GM18517 (cell line): ENCODE measurements around the gene CEL.

Experiments
- ATAC-seq: cut with Tn5 transposase; IDR thresholded peaks from one replicate; pipeline ENCODE4 v1.9.1; 2021; ENCODE audit warnings: mild to moderate bottlenecking, moderate library complexity; ENCODE audit not compliant: unreplicated experiment

The CEL gene

DNA sequence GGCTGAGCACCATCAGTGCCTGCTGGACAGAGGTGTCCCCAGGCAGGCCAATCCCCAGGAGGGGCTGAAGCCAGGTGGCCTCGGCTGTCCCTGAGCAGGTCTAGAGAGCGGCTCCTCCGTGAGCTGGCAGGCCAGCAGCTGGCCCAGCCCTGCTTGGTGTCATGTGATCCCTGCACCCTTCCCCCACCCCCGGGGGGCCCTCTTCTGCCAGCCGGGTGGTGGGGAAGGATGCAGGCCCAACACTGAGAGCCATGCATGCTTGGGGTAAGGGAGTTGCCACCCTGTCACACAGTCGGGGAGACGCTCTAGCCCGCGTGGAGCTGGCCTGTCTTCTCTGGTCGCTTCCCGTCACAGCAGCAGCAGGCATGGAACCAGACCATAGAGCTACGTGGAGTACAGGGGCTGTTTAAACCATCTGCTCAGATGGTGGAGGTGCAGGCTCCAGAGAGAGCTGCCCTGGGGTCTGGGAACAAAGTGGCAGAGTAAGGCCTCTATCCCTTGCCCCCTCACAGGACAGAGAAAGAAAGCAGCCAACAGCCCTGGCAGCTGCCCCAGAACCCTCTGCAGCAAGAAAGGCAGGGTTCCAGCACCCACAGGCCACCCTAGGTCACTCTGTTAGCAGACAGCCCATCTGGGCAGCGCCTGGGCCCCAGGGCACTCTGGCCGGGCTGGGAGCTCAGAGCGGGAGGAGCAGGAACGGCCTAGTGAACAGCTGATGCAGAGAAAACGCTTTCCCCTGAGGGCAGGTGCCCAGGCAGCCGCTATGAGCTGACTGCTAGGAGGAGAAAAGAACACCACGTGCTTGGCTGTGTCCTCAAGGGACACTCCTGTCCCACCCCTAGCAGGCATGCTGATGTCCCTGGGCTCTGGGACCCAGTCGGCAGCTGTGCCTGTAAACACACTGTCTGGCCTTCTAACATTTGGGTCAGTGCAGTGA is 52.4 kb downstream of the CEL start:
- no peak for ATAC-seq

DNA sequence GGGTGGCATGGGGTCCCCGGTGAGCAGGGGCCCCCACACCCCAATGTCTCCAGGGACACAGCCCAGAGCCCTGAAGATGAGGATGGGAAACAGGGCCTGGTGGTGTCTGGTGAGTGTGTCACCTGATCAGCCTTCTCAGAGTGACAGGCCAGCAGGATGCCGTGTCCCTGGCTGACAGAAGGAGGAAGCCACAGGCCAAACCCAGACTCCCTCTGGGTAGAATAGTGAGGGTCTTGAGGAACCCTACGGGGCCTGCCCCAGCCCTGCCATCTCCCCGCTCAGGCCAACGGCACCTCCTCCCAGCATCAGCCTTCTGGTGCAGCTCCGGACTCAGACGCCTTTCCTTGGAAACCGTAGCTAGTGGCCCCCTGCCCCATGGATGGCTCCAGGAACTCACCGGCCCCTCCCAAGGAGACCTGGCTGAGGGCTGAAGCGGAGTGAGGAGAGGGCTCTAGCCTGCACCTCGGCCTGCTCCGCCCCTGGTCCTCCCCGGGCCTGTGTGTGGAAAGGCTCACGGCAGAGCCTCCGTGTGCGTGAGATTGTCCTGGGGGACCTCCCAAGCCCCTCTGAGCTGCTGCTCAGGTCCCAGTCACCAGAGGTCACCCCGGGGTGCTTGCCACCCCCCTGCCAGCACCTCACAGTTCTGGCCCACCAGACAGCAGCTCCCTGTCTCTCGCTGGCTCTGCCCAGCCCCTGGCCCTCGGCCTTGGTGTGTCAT is 53.3 kb downstream of the CEL start:
- ATAC-seq = no peak

- ATAC-seq = peak; percentile 84
Observed at GRCh38 chr9:133115604-133116345, 54.0 kb downstream of the CEL start.

- no peak for ATAC-seq
Observed at GRCh38 chr9:133116346-133117231, 54.8 kb downstream of the CEL start.

- no peak for ATAC-seq
Observed at GRCh38 chr9:133117271-133118178, 55.7 kb downstream of the CEL start.

- no peak for ATAC-seq
Observed at GRCh38 chr9:133118179-133118520, 56.4 kb downstream of the CEL start.

DNA sequence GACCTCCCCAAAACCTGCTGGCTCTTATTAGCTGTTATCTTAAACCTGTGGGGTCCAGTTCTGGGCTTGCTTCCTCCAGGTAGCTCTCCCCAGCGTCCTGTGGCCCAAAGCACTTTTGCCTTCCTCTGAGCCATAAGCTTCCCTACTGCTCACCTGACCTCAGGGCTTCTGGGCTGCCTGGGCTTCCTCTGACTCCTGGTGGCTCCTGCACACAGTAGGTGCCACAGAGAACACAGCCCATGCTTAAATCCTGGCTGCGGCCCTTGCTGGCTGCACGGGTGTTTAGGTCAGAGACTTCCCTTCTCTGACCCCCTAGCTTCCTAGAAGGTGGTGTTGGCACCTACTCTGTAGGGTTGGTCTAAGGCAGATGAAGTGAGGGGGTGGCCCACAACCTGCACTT is 56.8 kb downstream of the CEL start:
- ATAC-seq = no peak

GRCh38 chr9:133119103-133119845 is 57.5 kb downstream of the CEL start:
- no peak for ATAC-seq

DNA sequence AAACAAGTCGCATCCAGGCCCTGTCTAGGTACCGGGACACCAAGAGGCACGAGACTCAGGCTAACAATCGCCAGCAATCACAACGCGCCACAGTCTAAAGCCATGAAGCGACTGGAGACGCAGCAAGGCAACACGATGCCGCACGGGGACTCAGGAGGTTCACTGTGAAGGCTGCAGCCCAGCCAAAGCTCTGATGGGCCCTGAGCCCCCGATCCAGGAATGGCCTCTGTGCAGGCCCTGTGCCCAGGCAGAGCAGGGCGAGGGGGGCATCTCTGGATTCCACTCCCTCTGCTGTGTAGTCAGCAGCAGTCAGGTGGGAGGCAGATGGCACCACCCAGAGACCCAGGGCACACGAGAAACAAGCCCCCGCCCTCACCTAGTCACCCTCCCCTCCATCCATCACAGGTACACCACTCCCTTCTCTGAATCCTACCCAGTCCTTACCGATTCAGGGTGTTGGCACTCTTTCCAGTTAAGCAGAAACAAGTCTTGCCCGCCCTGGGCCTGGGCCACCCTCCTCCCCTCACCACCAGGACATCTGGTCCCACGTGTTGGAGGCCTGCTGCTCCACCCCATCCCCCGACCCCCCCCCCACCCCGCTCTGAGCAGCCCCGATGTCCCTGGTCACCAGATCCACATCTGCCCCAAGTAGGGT is 58.2 kb downstream of the CEL start:
- ATAC-seq = no peak

DNA sequence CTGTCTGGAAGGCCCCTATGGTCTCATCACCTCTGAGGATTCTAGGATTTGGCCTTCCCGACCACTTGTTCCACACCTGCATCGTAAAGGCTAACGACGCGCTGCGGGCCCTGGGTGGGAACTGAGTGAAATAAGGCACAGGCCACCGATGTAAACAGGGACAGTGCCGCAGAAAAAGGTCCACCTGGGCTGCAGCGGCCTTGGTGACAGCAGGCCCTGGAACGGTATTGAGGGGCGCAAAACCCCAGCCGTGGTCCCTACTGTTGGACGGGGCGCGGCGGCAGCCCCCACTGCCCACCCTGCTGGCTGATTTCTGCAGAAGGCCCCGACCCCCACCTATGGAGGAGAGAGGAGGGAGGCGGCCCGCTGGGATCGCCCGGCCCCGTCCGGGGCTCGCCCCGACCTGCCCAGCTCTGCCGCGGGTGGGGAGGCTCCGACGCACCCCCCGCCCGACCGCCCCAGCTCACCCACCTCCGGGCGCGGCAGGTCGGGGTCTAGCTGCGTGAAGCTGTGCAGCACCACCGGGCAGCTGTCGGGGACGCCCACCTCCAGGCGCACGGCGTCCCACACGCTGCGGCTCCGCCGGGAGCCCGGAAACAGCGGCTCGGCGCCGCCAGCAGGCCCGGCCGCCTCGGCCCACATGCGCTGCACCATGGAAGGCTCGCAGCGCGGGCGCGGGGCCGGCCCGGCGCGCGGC is 58.9 kb downstream of the CEL start:
- no peak for ATAC-seq
